Measurements from ENCODE around the gene UPK3A. TPM values are rescaled to one million over a fixed set of nuclear protein-coding genes. Genes with fewer than 3 reads are reported as not detected.

Gene UPK3A
- total and polyA plus RNA-seq, 12 donors: 0.17 TPM; not detected in 11

- WGBS, 4 donors: 59 to 70% (median 67%) methylated on average over 5 of the region's 5 CpGs
- no peak for DNase-seq
- no peaks in the 10 kb centered on the region for H3K4me1 ChIP-seq (replicated peaks in 1 of 2)
- H3K9me3 ChIP-seq (replicated peaks in 1 of 3): no peaks in the 10 kb centered on the region
- no peak overlapping the region for H3K4me3 ChIP-seq
- TF ChIP-seq POLR2A (IDR thresholded peaks at IDR 0.05): no peak
- peak in 1 of 6 experiments; percentile 10 for TF ChIP-seq CTCF (IDR thresholded peaks at IDR 0.05)
- intact Hi-C loops (cut with DNase I): no loop called here
- H3K27ac ChIP-seq: no peak overlapping the region
- H3K27me3 ChIP-seq: no peaks in the 10 kb centered on the region
- peaks cover 0 to 18% of the 10 kb centered on the region in 2 donors for H3K36me3 ChIP-seq (replicated peaks in 1 of 2)
Observed at GRCh38 chr22:45344334-45344733, 59.6 kb downstream of the UPK3A start.

Other genes with a start within 250 kb of the UPK3A start
- gene NUP50, start 121.0 kb upstream of the UPK3A start, total RNA-seq: 100 to 1,000 TPM in 2 of 9 donors, 10 to 100 TPM in 7; 48.9 to 126 (median 67.4) TPM
- gene NUP50, start 121.0 kb upstream of the UPK3A start, polyA plus RNA-seq: 10 to 100 TPM; 14.9 to 45.9 (median 23.1) TPM
- 100 to 1,000 TPM in 4 of 9 donors, 10 to 100 TPM in 5; 40.3 to 142 (median 90.9) TPM for gene KIAA0930, start 44.1 kb upstream of the UPK3A start, total RNA-seq
- gene KIAA0930, start 44.1 kb upstream of the UPK3A start, polyA plus RNA-seq: 100 to 1,000 TPM in 2 of 3 donors, 10 to 100 TPM in 1; 43.3 to 183 (median 152) TPM
- 10 to 100 TPM in 7 of 9 donors, 1 to 10 TPM in 2; 6.8 to 47.6 (median 12.0) TPM for gene FAM118A, start 25.0 kb downstream of the UPK3A start, total RNA-seq
- 100 to 1,000 TPM in 1 of 3 donors, 10 to 100 TPM in 2; 28.1 to 101 (median 28.7) TPM for gene FAM118A, start 25.0 kb downstream of the UPK3A start, polyA plus RNA-seq
- gene SMC1B, start 128.7 kb downstream of the UPK3A start, total RNA-seq: under 1 TPM in 1 of 9 donors, not detected in 8; 0.06 TPM
- gene SMC1B, start 128.7 kb downstream of the UPK3A start, polyA plus RNA-seq: not detected
- 1 to 10 TPM in 2 of 9 donors, under 1 TPM in 5, not detected in 2; 0.14 to 1.3 (median 0.36) TPM for gene RIBC2, start 128.7 kb downstream of the UPK3A start, total RNA-seq
- under 1 TPM; 0.16 to 0.64 (median 0.24) TPM for gene RIBC2, start 128.7 kb downstream of the UPK3A start, polyA plus RNA-seq
- gene FBLN1, start 217.9 kb downstream of the UPK3A start, total RNA-seq: 100 to 1,000 TPM in 8 of 9 donors, 10 to 100 TPM in 1; 13.0 to 387 (median 229) TPM
- gene FBLN1, start 217.9 kb downstream of the UPK3A start, polyA plus RNA-seq: 100 to 1,000 TPM in 1 of 3 donors, 10 to 100 TPM in 2; 42.1 to 139 (median 83.6) TPM

All from adrenal gland (tissue), 12 donors.